ENCODE measurements around the gene FAM131B. TPM values are rescaled to one million over a fixed set of nuclear protein-coding genes. Genes with fewer than 3 reads are reported as not detected.

Gene FAM131B
- total and polyA plus RNA-seq, 9 donors, result 0.29 to 0.99 (median 0.79) TPM

DNA sequence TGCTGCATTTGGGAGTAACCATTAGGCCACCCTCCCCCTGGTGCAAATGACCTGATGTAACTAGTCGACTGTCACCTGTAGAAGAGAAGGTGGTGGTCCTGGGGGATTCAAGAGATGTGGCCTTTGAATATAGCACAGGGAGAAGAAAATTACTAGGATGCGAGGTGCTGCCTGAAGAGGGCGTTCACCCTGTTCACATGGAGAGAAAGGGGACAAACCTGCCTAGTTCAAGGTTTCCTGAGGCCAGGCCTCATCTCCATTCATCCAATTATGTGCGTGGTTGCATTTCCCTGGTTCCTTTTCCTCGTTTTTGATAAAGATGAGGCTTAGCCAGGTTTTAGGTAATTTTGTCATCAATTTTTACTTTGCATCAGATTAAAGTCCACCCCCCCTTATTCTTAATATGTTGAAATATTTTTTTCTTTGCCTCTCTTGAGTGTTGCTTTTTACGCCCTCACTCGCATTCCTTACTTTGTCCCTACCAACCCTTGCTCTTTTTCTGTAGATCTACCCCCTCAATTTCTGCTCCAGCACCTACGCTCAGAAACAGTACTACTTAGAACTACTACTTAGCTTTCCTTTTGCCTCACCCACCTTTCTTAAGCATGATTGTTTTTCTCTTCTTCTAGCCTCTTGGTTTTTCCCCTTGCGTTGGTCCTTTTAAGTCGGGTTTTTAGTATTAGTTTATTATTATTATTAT, 32.9 kb downstream of the FAM131B start:
- intact Hi-C loops (cut with DNase I), result no loop called here
- no peak overlapping the region for H3K4me3 ChIP-seq

DNA sequence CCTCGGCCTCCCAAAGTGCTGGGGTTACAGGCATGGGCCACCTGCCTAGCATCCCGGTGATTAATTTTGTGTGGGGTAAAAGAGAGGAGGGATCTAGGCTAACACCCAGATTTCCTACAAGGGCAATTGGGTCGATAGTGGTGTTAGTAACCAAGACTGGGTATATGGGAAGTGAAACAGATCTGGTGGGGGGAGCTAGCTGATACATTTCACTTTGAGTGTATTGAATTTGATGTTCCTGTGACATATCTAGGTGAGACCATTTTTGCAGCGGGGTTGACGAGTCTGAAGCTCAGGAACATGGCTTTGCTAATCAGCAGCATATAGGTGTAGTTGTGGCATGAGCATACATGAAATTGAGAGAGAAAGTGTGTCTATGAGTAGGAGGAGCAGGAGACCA, 34.6 kb downstream of the FAM131B start:
- WGBS, 3 donors, result 89 to 98% (median 95%) methylated on average over 5 of the region's 5 CpGs
- no peak for DNase-seq
- Histone ChIP-seq H3K9me3 (no peaks in the 10 kb centered on the region), H3K27me3 (no peaks in the 10 kb centered on the region), H3K4me1 (ENCODE audit: insufficient read depth) (peaks cover 2% of the 10 kb centered on the region), H3K4me3 (no peak overlapping the region), H3K27ac (no peak overlapping the region), H3K36me3 (no peaks in the 10 kb centered on the region)
- intact Hi-C loops (cut with DNase I), result no loop called here
- TF ChIP-seq POLR2A (IDR thresholded peaks at IDR 0.05) (no peak), EP300 (IDR thresholded peaks at IDR 0.05) (no peak)
- TF ChIP-seq, protein P1, sequence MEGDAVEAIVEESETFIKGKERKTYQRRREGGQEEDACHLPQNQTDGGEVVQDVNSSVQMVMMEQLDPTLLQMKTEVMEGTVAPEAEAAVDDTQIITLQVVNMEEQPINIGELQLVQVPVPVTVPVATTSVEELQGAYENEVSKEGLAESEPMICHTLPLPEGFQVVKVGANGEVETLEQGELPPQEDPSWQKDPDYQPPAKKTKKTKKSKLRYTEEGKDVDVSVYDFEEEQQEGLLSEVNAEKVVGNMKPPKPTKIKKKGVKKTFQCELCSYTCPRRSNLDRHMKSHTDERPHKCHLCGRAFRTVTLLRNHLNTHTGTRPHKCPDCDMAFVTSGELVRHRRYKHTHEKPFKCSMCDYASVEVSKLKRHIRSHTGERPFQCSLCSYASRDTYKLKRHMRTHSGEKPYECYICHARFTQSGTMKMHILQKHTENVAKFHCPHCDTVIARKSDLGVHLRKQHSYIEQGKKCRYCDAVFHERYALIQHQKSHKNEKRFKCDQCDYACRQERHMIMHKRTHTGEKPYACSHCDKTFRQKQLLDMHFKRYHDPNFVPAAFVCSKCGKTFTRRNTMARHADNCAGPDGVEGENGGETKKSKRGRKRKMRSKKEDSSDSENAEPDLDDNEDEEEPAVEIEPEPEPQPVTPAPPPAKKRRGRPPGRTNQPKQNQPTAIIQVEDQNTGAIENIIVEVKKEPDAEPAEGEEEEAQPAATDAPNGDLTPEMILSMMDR (IDR thresholded peaks at IDR 0.05), result no peak

More for the DNA sequence above, 32.9 kb downstream of the FAM131B start:
- Histone ChIP-seq H3K4me1 (ENCODE audit: insufficient read depth) (no peaks in the 10 kb centered on the region), H3K9me3 (no peaks in the 10 kb centered on the region), H3K27me3 (no peaks in the 10 kb centered on the region), H3K27ac (no peak overlapping the region), H3K36me3 (no peaks in the 10 kb centered on the region)
- 89 to 92% (median 92%) methylated on average over 10 of the region's 10 CpGs for WGBS, 3 donors
- TF ChIP-seq POLR2A (IDR thresholded peaks at IDR 0.05) (no peak), EP300 (IDR thresholded peaks at IDR 0.05) (no peak)
- TF ChIP-seq, protein P1 (IDR thresholded peaks at IDR 0.05), result no peak
- DNase-seq, result no peak

DNA sequence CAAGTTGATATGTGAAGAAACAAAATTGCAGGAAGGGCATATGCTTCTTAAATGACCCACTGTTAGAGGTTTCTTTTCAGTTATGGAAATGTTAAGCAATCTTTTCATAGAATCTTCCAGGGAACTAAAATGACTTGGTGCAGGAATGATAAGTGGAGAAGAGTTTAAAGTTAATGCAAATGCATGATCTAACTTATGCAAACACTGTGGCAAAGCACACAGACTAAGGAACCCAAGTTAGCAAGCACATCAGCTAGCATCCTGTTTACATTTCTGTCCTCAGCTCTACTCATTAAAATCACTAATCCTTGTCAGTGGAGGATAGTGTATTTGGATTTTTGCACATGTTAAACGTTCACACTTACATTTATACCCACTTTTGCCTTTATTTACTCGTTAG, 37.3 kb downstream of the FAM131B start:
- Histone ChIP-seq H3K36me3 (no peaks in the 10 kb centered on the region), H3K27ac (no peak overlapping the region), H3K4me3 (no peak overlapping the region), H3K4me1 (ENCODE audit: insufficient read depth) (peaks cover 2% of the 10 kb centered on the region), H3K27me3 (no peaks in the 10 kb centered on the region), H3K9me3 (no peaks in the 10 kb centered on the region)
- WGBS, 3 donors, result 16 to 47% (median 19%) methylated on average over 2 of the region's 2 CpGs
- no peak for TF ChIP-seq EP300 (IDR thresholded peaks at IDR 0.05)
- TF ChIP-seq, protein P1 (IDR thresholded peaks at IDR 0.05), result no peak
- no peak for TF ChIP-seq POLR2A (IDR thresholded peaks at IDR 0.05)
- intact Hi-C loops (cut with DNase I), result no loop called here
- DNase-seq, result no peak

DNA sequence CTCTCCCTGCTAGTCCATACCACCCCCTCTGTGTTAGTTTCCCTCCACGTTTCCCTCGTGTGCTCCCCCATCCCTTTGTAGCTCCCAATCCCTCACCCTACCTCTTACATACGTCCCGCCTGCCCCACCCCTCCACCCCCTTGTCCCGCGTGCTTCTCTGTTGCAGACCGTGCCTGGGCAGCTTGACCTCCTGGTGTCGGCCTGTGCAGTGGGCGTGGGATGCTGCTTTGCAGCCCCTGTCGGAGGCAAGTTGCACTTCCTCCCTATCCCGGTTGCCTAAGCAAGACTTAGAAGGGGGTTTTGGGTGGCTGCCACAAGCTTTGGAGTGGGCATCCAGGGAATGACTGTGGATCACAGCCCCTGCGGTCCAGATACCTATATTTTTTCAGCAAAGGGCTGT, 38.9 kb downstream of the FAM131B start:
- Histone ChIP-seq H3K4me3 (no peak overlapping the region), H3K27me3 (no peaks in the 10 kb centered on the region), H3K36me3 (no peaks in the 10 kb centered on the region), H3K9me3 (no peaks in the 10 kb centered on the region), H3K27ac (no peak overlapping the region), H3K4me1 (ENCODE audit: insufficient read depth) (peaks cover 2% of the 10 kb centered on the region)
- TF ChIP-seq EP300 (IDR thresholded peaks at IDR 0.05) (no peak), POLR2A (IDR thresholded peaks at IDR 0.05) (no peak)
- TF ChIP-seq, protein P1 (IDR thresholded peaks at IDR 0.05), result no peak
- no peak for DNase-seq
- 38 to 61% (median 42%) methylated on average over 12 of the region's 12 CpGs for WGBS, 3 donors
- intact Hi-C loops (cut with DNase I), result no loop called here

Measured in ovary (tissue), 9 donors.